Muscle of back (tissue), 11 donors: ENCODE results near the gene IGSF11. TPM values are rescaled to one million over a fixed set of nuclear protein-coding genes. Genes with fewer than 3 reads are reported as not detected.
"Not testable (repeated sequence)": the region's sequence is repeated elsewhere in the genome, so short reads cannot be mapped to it uniquely, and the experiment has no call there.

ENCODE experiments used
- DNase-seq, 3 donors: peaks; one replicate each; pipeline versions ENCODE4 v3.0.0 to v3.0.0-alpha.2; 2013
- polyA plus RNA-seq, 10 donors: library from polyadenylated mRNA; unstranded; fragments of 120-200 nt; gene quantifications; one replicate each; pipeline ENCODE4 v1.2.1, GENCODE V29; 2013; ENCODE audit not compliant: insufficient read length in 10 of 10

IGSF11 gene
- polyA plus RNA-seq, 10 donors = 0.98 to 6.2 (median 3.0) TPM

GRCh38 chr3:118990823-118991560 is 43.7 kb downstream of the IGSF11 start:
- no peak for DNase-seq

GRCh38 chr3:118988198-118989130 is 46.2 kb downstream of the IGSF11 start:
- no peak for DNase-seq

- DNase-seq = peak; percentile 1 to 49 (median 29)
Observed at GRCh38 chr3:118987477-118987876, 47.2 kb downstream of the IGSF11 start.

- DNase-seq = no peak
Observed at GRCh38 chr3:118986734-118987133, 47.9 kb downstream of the IGSF11 start.

GRCh38 chr3:118984699-118985098 is 49.9 kb downstream of the IGSF11 start:
- no peak for DNase-seq

GRCh38 chr3:118981494-118982134 is 53.0 kb downstream of the IGSF11 start:
- DNase-seq = no peak

GRCh38 chr3:118980832-118981231 is 53.8 kb downstream of the IGSF11 start:
- no peak for DNase-seq

- DNase-seq = no peak
Observed at GRCh38 chr3:118978393-118978758, 56.3 kb downstream of the IGSF11 start.

GRCh38 chr3:118977671-118978392 is 56.8 kb downstream of the IGSF11 start:
- DNase-seq = no peak

- DNase-seq = no peak
Observed at GRCh38 chr3:118977118-118977517, 57.5 kb downstream of the IGSF11 start.

- not testable (repeated sequence) for DNase-seq
Observed at GRCh38 chr3:118975476-118975875, 59.2 kb downstream of the IGSF11 start.

GRCh38 chr3:118974356-118975097 is 60.1 kb downstream of the IGSF11 start:
- DNase-seq = no peak

- no peak for DNase-seq
Observed at GRCh38 chr3:118973050-118973449, 61.6 kb downstream of the IGSF11 start.

GRCh38 chr3:118970819-118971218 is 63.8 kb downstream of the IGSF11 start:
- no peak for DNase-seq

GRCh38 chr3:118968640-118969039 is 66.0 kb downstream of the IGSF11 start:
- no peak for DNase-seq

- no peak for DNase-seq
Observed at GRCh38 chr3:118968111-118968510, 66.5 kb downstream of the IGSF11 start.

- DNase-seq = no peak
Observed at GRCh38 chr3:118966700-118967099, 67.9 kb downstream of the IGSF11 start.

GRCh38 chr3:118963711-118964110 is 70.9 kb downstream of the IGSF11 start:
- no peak for DNase-seq

- peak in 2 of 3 donors; percentile 0 to 2 for DNase-seq
Observed at GRCh38 chr3:118960876-118961450, 73.7 kb downstream of the IGSF11 start.

- no peak for DNase-seq
Observed at GRCh38 chr3:118955914-118956556, 78.6 kb downstream of the IGSF11 start.
